Right lobe of liver (tissue), 6 donors: ENCODE data around the gene KCNK13. TPM values are rescaled to one million over a fixed set of nuclear protein-coding genes. Genes with fewer than 3 reads are reported as not detected.

ENCODE experiments used
- ATAC-seq, 4 donors: fragments of 200-7000 bp; cut with Tn5 transposase; one replicate each; pipeline ENCODE4 v1.9.1; 2020; ENCODE audit warnings: mild to moderate bottlenecking in 4 of 4, moderate library complexity in 4 of 4
- DNase-seq, 3 donors: peaks; one replicate each; pipeline ENCODE4 v3.0.0-alpha.2; 2020
- H3K27ac ChIP-seq, 3 donors: fragments of 200-600 bp; one replicate each; pipeline ENCODE4 v1.8.0; 2022
- H3K27me3 ChIP-seq, 2 donors: fragments of 200-600 bp; one replicate each; pipeline ENCODE4 v1.8.0; 2022
- H3K36me3 ChIP-seq, 4 donors: fragments of 200-600 bp; sonication (generic) in 1 of 4; one replicate each; pipeline versions ENCODE4 v1.5.1 to v1.8.0; 2017 to 2022; ENCODE audit warnings: control low read depth in 1 of 4
- H3K4me1 ChIP-seq, 4 donors: fragments of 200-600 bp; sonication (generic) in 1 of 4; one replicate each; pipeline versions ENCODE4 v1.5.1 to v1.8.0; 2017 to 2022; ENCODE audit warnings: control low read depth in 1 of 4
- H3K4me3 ChIP-seq, 3 donors: fragments of 200-600 bp; one replicate each; pipeline ENCODE4 v1.8.0; 2022
- H3K9me3 ChIP-seq, 4 donors: fragments of 200-600 bp; sonication (generic) in 1 of 4; one replicate each; pipeline versions ENCODE4 v1.5.1 to v1.8.0; 2017 to 2022; ENCODE audit warnings: control low read depth in 1 of 4
- CTCF ChIP-seq, 4 donors: fragments of 200-600 bp in 3 of 4; fragments of 450-650 bp in 1 of 4; IDR thresholded peaks; one replicate each; pipeline versions ENCODE4 v1.5.1 to v1.8.0; 2016 to 2022; ENCODE audit warnings: antibody characterized with exemption in 4 of 4, mild to moderate bottlenecking in 2 of 4
- POLR2A ChIP-seq: fragments of 450-650 bp; IDR thresholded peaks from one replicate; pipeline ENCODE4 v1.6.1; 2017; ENCODE audit warnings: antibody characterized with exemption, mild to moderate bottlenecking
- WGBS: methylation state at CpG from one replicate; pipeline ENCODE4 v1.1.6; 2018; ENCODE audit warnings: low coverage, low lambda C conversion rate; ENCODE audit not compliant: insufficient coverage; ENCODE audit errors: missing lambda C conversion rate; 5-methylcytosine and 5-hydroxymethylcytosine counted together
- intact Hi-C, 2 donors: fragments of 100-400 bp; cut with DNase I; formaldehyde crosslinking; loops; one replicate each; pipeline versions ENCODE4 v1.11.2 to v1.14.1; 2022
- total RNA-seq, 6 experiments: library from RNA; depleted of rRNA in 2 of 6; stranded (reverse); fragments of >200 nt in 2 of 6; fragmentation: NEBNext Ultra II Directional in 3 of 6; extraction: Animal tissue kit (Norgen Biotek cat#: 25700) in 3 of 6; gene quantifications; one replicate each; pipeline versions ENCODE4 v1.1.0 to v1.2.4, GENCODE V29; 2016 to 2023
- donor health status: DM: no; HTN: yes; CAD: no.
- donor health status: DM: no; HTN: no; CAD: no.
- donor health status: DM: no; HTN: no; CAD: no.
- donor health status: DM: no; HTN: yes; CAD: no.
- donor health status: DM: no; HTN: yes; CAD: no.

Gene KCNK13
- total RNA-seq, 6 experiments from 2014 or later, result 0.30 to 1.2 (median 0.36) TPM

- intact Hi-C loops, result no loop called here
- no peaks in the 10 kb centered on the region for H3K27me3 ChIP-seq
- no peak overlapping the region for H3K27ac ChIP-seq
- H3K4me1 ChIP-seq, result no peaks in the 10 kb centered on the region
- DNase-seq, result no peak
- ATAC-seq, result no peak
- no peak for TF ChIP-seq CTCF (IDR thresholded peaks at IDR 0.05)
- TF ChIP-seq POLR2A, result no peak
- WGBS, result 55% methylated on average over 3 of the region's 3 CpGs
- H3K4me3 ChIP-seq, result no peak overlapping the region
- H3K36me3 ChIP-seq, result no peaks in the 10 kb centered on the region
- H3K9me3 ChIP-seq, result no peaks in the 10 kb centered on the region
Measured at GRCh38 chr14:90118027-90118426, 56.2 kb downstream of the KCNK13 start.

GRCh38 chr14:90126260-90126659, 64.5 kb downstream of the KCNK13 start:
- DNase-seq (no peak), ATAC-seq (no peak)
- peaks cover 0 to 5% of the 10 kb centered on the region in 2 donors for H3K27me3 ChIP-seq
- TF ChIP-seq CTCF (IDR thresholded peaks at IDR 0.05) (no peak), POLR2A (no peak)
- no peak overlapping the region for H3K4me3 ChIP-seq
- 71% methylated on average over 12 of the region's 15 CpGs for WGBS
- H3K36me3 ChIP-seq, result no peaks in the 10 kb centered on the region
- no peaks in the 10 kb centered on the region for H3K4me1 ChIP-seq
- H3K9me3 ChIP-seq, result no peaks in the 10 kb centered on the region
- no peak overlapping the region for H3K27ac ChIP-seq
- intact Hi-C loops, result no loop called here

GRCh38 chr14:90132821-90133570, 71.2 kb downstream of the KCNK13 start:
- intact Hi-C loops, result no loop called here
- TF ChIP-seq POLR2A (no peak), CTCF (IDR thresholded peaks at IDR 0.05) (no peak)
- 49% methylated on average over 10 of the region's 10 CpGs for WGBS
- no peaks in the 10 kb centered on the region for H3K36me3 ChIP-seq
- ATAC-seq, result no peak
- H3K4me1 ChIP-seq, result no peaks in the 10 kb centered on the region
- H3K27me3 ChIP-seq, result peaks cover 0 to 5% of the 10 kb centered on the region in 2 donors
- no peaks in the 10 kb centered on the region for H3K9me3 ChIP-seq
- no peak overlapping the region for H3K27ac ChIP-seq
- H3K4me3 ChIP-seq, result no peak overlapping the region
- no peak for DNase-seq

GRCh38 chr14:90136904-90137303, 75.1 kb downstream of the KCNK13 start:
- intact Hi-C loops, result no loop called here
- WGBS, result 62% methylated on average over 4 of the region's 4 CpGs
- Histone ChIP-seq H3K27me3 (no peaks in the 10 kb centered on the region), H3K9me3 (no peaks in the 10 kb centered on the region), H3K27ac (no peak overlapping the region), H3K4me3 (no peak overlapping the region), H3K4me1 (no peaks in the 10 kb centered on the region), H3K36me3 (no peaks in the 10 kb centered on the region)
- ATAC-seq, result no peak
- TF ChIP-seq POLR2A (no peak), CTCF (IDR thresholded peaks at IDR 0.05) (no peak)
- no peak for DNase-seq
